NCI-H345 (cell line): ENCODE data around the gene BCAS1.
"Not testable (repeated sequence)": the region's sequence is repeated elsewhere in the genome, so short reads cannot be mapped to it uniquely, and the experiment has no call there.

Source experiments
- DNase-seq: peaks from one replicate; lab custom pipeline; 2025; lab: John Stamatoyannopoulos, UW

BCAS1 gene

GRCh38 chr20:54019127-54019526, 51.3 kb downstream of the BCAS1 start:
- no peak for DNase-seq

GRCh38 chr20:54017846-54018245, 52.5 kb downstream of the BCAS1 start:
- DNase-seq, result no peak

GRCh38 chr20:54015496-54015895, 54.9 kb downstream of the BCAS1 start:
- DNase-seq, result no peak

- DNase-seq, result no peak
Measured at GRCh38 chr20:54014293-54014926, 56.0 kb downstream of the BCAS1 start.

GRCh38 chr20:54013471-54013870, 56.9 kb downstream of the BCAS1 start:
- DNase-seq, result no peak

- DNase-seq, result no peak
Measured at GRCh38 chr20:54011346-54011745, 59.0 kb downstream of the BCAS1 start.

GRCh38 chr20:54006216-54006615, 64.2 kb downstream of the BCAS1 start:
- DNase-seq, result not testable (repeated sequence)

GRCh38 chr20:54005524-54005923, 64.9 kb downstream of the BCAS1 start:
- no peak for DNase-seq

- DNase-seq, result no peak
Measured at GRCh38 chr20:54004445-54004844, 65.9 kb downstream of the BCAS1 start.

- no peak for DNase-seq
Measured at GRCh38 chr20:54002741-54003140, 67.7 kb downstream of the BCAS1 start.

GRCh38 chr20:54002056-54002575, 68.3 kb downstream of the BCAS1 start:
- DNase-seq, result no peak

- no peak for DNase-seq
Measured at GRCh38 chr20:54000914-54001313, 69.5 kb downstream of the BCAS1 start.

GRCh38 chr20:54000262-54000661, 70.1 kb downstream of the BCAS1 start:
- no peak for DNase-seq

GRCh38 chr20:53999077-53999476, 71.3 kb downstream of the BCAS1 start:
- DNase-seq, result no peak

- DNase-seq, result no peak
Measured at GRCh38 chr20:53996584-53997486, 73.6 kb downstream of the BCAS1 start.

- DNase-seq, result no peak
Measured at GRCh38 chr20:53995949-53996348, 74.4 kb downstream of the BCAS1 start.

GRCh38 chr20:53994088-53994487, 76.3 kb downstream of the BCAS1 start:
- no peak for DNase-seq

- DNase-seq, result no peak
Measured at GRCh38 chr20:53993310-53993709, 77.1 kb downstream of the BCAS1 start.

GRCh38 chr20:53990768-53991450, 79.5 kb downstream of the BCAS1 start:
- no peak for DNase-seq

GRCh38 chr20:53990003-53990402, 80.4 kb downstream of the BCAS1 start:
- no peak for DNase-seq

- DNase-seq, result no peak
Measured at GRCh38 chr20:53989401-53989800, 81.0 kb downstream of the BCAS1 start.

- DNase-seq, result no peak
Measured at GRCh38 chr20:53986037-53986650, 84.2 kb downstream of the BCAS1 start.
